ENCODE results near the gene KRT9. TPM values are rescaled to one million over a fixed set of nuclear protein-coding genes. Genes with fewer than 3 reads are reported as not detected.

The KRT9 gene
- total RNA-seq, 1 donor from 2014 or later, result not detected

- intact Hi-C loops (cut with DNase I), result no loop called here
- Histone ChIP-seq H3K9me3 (no peaks in the 10 kb centered on the region), H3K4me3 (no peak overlapping the region), H3K36me3 (no peaks in the 10 kb centered on the region), H3K27me3 (no peaks in the 10 kb centered on the region), H3K27ac (no peak overlapping the region), H3K4me1 (no peaks in the 10 kb centered on the region)
- TF ChIP-seq CTCF (IDR thresholded peaks at IDR 0.05), result no peak
- no peak for DNase-seq (ENCODE audit: low spot score in 2 of 2)
Observed at GRCh38 chr17:41516147-41516829, 55.6 kb downstream of the KRT9 start.

Other genes with a start within 250 kb of the KRT9 start
- gene KRT33A, start 221.2 kb downstream of the KRT9 start, total RNA-seq, result not detected
- not detected for gene KRT33B, start 202.2 kb downstream of the KRT9 start, total RNA-seq
- not detected for gene KRT34, start 189.8 kb downstream of the KRT9 start, total RNA-seq
- not detected for gene KRT31, start 174.5 kb downstream of the KRT9 start, total RNA-seq
- not detected for gene KRT37, start 147.5 kb downstream of the KRT9 start, total RNA-seq
- gene KRT38, start 131.1 kb downstream of the KRT9 start, total RNA-seq, result not detected
- gene KRT32, start 104.7 kb downstream of the KRT9 start, total RNA-seq, result not detected
- not detected for gene KRT35, start 90.9 kb downstream of the KRT9 start, total RNA-seq
- not detected for gene KRT36, start 82.1 kb downstream of the KRT9 start, total RNA-seq
- gene KRT13, start 66.4 kb downstream of the KRT9 start, total RNA-seq, result 1.9 TPM
- gene KRT15, start 53.2 kb downstream of the KRT9 start, total RNA-seq, result 0.32 TPM
- 1.4 TPM for gene KRT19, start 43.8 kb downstream of the KRT9 start, total RNA-seq
- 10.3 TPM for gene KRT14, start 14.8 kb upstream of the KRT9 start, total RNA-seq
- gene KRT16, start 40.7 kb upstream of the KRT9 start, total RNA-seq, result 31.9 TPM
- gene KRT17, start 52.5 kb upstream of the KRT9 start, total RNA-seq, result 14.8 TPM
- gene EIF1, start 116.8 kb upstream of the KRT9 start, total RNA-seq, result 102 TPM
- gene GAST, start 140.3 kb upstream of the KRT9 start, total RNA-seq, result not detected
- gene HAP1, start 162.6 kb upstream of the KRT9 start, total RNA-seq, result not detected
- 47.9 TPM for gene JUP, start 214.7 kb upstream of the KRT9 start, total RNA-seq
- gene P3H4, start 239.9 kb upstream of the KRT9 start, total RNA-seq, result 61.4 TPM
- 388 TPM for gene FKBP10, start 240.9 kb upstream of the KRT9 start, total RNA-seq

All from ascending aorta (tissue), 2 donors.